Gastroesophageal sphincter (tissue), 3 donors: ENCODE data around the gene TPP2.

Source experiments
- CTCF ChIP-seq, 4 experiments: fragments of 200-600 bp in 2 of 4; fragments of 450-650 bp in 2 of 4; sonication (generic) in 1 of 4; IDR thresholded peaks; one replicate each; pipeline ENCODE4 v1.5.1; 2017 to 2019; ENCODE audit warnings: antibody characterized with exemption in 4 of 4, mild to moderate bottlenecking in 2 of 4, moderate library complexity in 2 of 4
- EP300 ChIP-seq: sonication (generic); formaldehyde crosslinking; IDR thresholded peaks from one replicate; pipeline ENCODE4 v1.6.1; 2017; ENCODE audit warnings: antibody characterized with exemption, mild to moderate bottlenecking
- POLR2A ChIP-seq, 2 donors: fragments of 450-650 bp; IDR thresholded peaks; one replicate each; pipeline ENCODE4 v1.6.1; 2017; ENCODE audit warnings: antibody characterized with exemption in 2 of 2, mild to moderate bottlenecking in 2 of 2, moderate library complexity in 1 of 2
- POLR2AphosphoS5 ChIP-seq: sonication (generic); formaldehyde crosslinking; IDR thresholded peaks from one replicate; pipeline ENCODE4 v1.6.1; 2017; ENCODE audit warnings: antibody characterized with exemption

GRCh38 chr13:102650444-102650843, 53.7 kb downstream of the TPP2 start:
- TF ChIP-seq POLR2A (IDR thresholded peaks at IDR 0.05), result no peak
- no peak for TF ChIP-seq CTCF (IDR thresholded peaks at IDR 0.05)
- no peak for TF ChIP-seq POLR2AphosphoS5
- TF ChIP-seq EP300, result no peak
